NAMALWA (cell line): ENCODE data around the gene YBX1.
"Not testable (repeated sequence)": the region's sequence is repeated elsewhere in the genome, so short reads cannot be mapped to it uniquely, and the experiment has no call there.

Source experiments
- DNase-seq: peaks from one replicate; pipeline ENCODE4 v3.0.0-alpha.2; 2015; ENCODE audit warnings: low spot score

Gene YBX1

GRCh38 chr1:42689912-42690311, 7.7 kb downstream of the YBX1 start:
- no peak for DNase-seq

- no peak for DNase-seq
Measured at GRCh38 chr1:42690477-42691156, 8.4 kb downstream of the YBX1 start.

- DNase-seq, result no peak
Measured at GRCh38 chr1:42691157-42691498, 8.9 kb downstream of the YBX1 start.

- no peak for DNase-seq
Measured at GRCh38 chr1:42692461-42692860, 10.2 kb downstream of the YBX1 start.

GRCh38 chr1:42692911-42693310, 10.7 kb downstream of the YBX1 start:
- no peak for DNase-seq

GRCh38 chr1:42698081-42698813, 16.0 kb downstream of the YBX1 start:
- no peak for DNase-seq

- no peak for DNase-seq
Measured at GRCh38 chr1:42700006-42700405, 17.8 kb downstream of the YBX1 start.

GRCh38 chr1:42703888-42704464, 21.8 kb downstream of the YBX1 start:
- DNase-seq, result peak; percentile 25

- not testable (repeated sequence) for DNase-seq
Measured at GRCh38 chr1:42712808-42713207, 30.6 kb downstream of the YBX1 start.

GRCh38 chr1:42713293-42713692, 31.1 kb downstream of the YBX1 start:
- DNase-seq, result no peak

- DNase-seq, result not testable (repeated sequence)
Measured at GRCh38 chr1:42714441-42714840, 32.2 kb downstream of the YBX1 start.

GRCh38 chr1:42720868-42721267, 38.6 kb downstream of the YBX1 start:
- no peak for DNase-seq

- DNase-seq, result no peak
Measured at GRCh38 chr1:42721926-42722325, 39.7 kb downstream of the YBX1 start.

GRCh38 chr1:42722403-42722802, 40.2 kb downstream of the YBX1 start:
- DNase-seq, result not testable (repeated sequence)

GRCh38 chr1:42723511-42723910, 41.3 kb downstream of the YBX1 start:
- DNase-seq, result no peak

- not testable (repeated sequence) for DNase-seq
Measured at GRCh38 chr1:42725820-42726219, 43.6 kb downstream of the YBX1 start.

GRCh38 chr1:42730002-42730401, 47.8 kb downstream of the YBX1 start:
- no peak for DNase-seq

- peak; percentile 29 for DNase-seq
Measured at GRCh38 chr1:42730988-42731387, 48.8 kb downstream of the YBX1 start.

GRCh38 chr1:42731585-42731984, 49.4 kb downstream of the YBX1 start:
- no peak for DNase-seq

GRCh38 chr1:42732126-42732680, 50.0 kb downstream of the YBX1 start:
- DNase-seq, result no peak

GRCh38 chr1:42733415-42734200, 51.4 kb downstream of the YBX1 start:
- no peak for DNase-seq
